ENCODE results near the gene ELOVL7. TPM values are rescaled to one million over a fixed set of nuclear protein-coding genes. Genes with fewer than 3 reads are reported as not detected.

The ELOVL7 gene
- total and polyA plus RNA-seq, 10 donors: 0.43 to 8.1 (median 2.1) TPM

- H3K27me3 ChIP-seq (replicated peaks in 1 of 7): no peaks in the 10 kb centered on the region
- no peaks in the 10 kb centered on the region for H3K36me3 ChIP-seq
- TF ChIP-seq POLR2AphosphoS5 (IDR thresholded peaks at IDR 0.05) (no peak), POLR2A (IDR thresholded peaks at IDR 0.05) (no peak), CTCF (IDR thresholded peaks at IDR 0.05 in 8 of 11, conservative IDR thresholded peaks at IDR 0.05 in 3 of 11) (no peak)
- no peaks in the 10 kb centered on the region for H3K4me1 ChIP-seq
- no peaks in the 10 kb centered on the region for H3K9me3 ChIP-seq
- no peak for DNase-seq
- intact Hi-C loops (cut with DNase I; ENCODE audit: low total_unique reads): no loop called here
- 74 to 91% (median 81%) methylated on average over 6 of the region's 6 CpGs for WGBS, 5 donors
- no peak overlapping the region for H3K4me3 ChIP-seq
- no peak overlapping the region for H3K27ac ChIP-seq
Observed at GRCh38 chr5:60765019-60765709, 78.9 kb downstream of the ELOVL7 start.

GRCh38 chr5:60763061-60763460 lies 81.0 kb downstream of the ELOVL7 start:
- Histone ChIP-seq H3K36me3 (no peaks in the 10 kb centered on the region), H3K4me1 (no peaks in the 10 kb centered on the region), H3K9me3 (no peaks in the 10 kb centered on the region), H3K4me3 (no peak overlapping the region), H3K27ac (no peak overlapping the region), H3K27me3 (replicated peaks in 1 of 7) (no peaks in the 10 kb centered on the region)
- TF ChIP-seq POLR2AphosphoS5 (IDR thresholded peaks at IDR 0.05) (no peak), POLR2A (IDR thresholded peaks at IDR 0.05) (no peak), CTCF (IDR thresholded peaks at IDR 0.05 in 8 of 11, conservative IDR thresholded peaks at IDR 0.05 in 3 of 11) (no peak)
- WGBS, 5 donors: 75 to 82% (median 80%) methylated on average over 3 of the region's 3 CpGs
- intact Hi-C loops (cut with DNase I; ENCODE audit: low total_unique reads): no loop called here
- DNase-seq: no peak

- H3K9me3 ChIP-seq: no peaks in the 10 kb centered on the region
- no peak overlapping the region for H3K4me3 ChIP-seq
- intact Hi-C loops (cut with DNase I; ENCODE audit: low total_unique reads): no loop called here
- no peaks in the 10 kb centered on the region for H3K27me3 ChIP-seq (replicated peaks in 1 of 7)
- no peak for TF ChIP-seq POLR2A (IDR thresholded peaks at IDR 0.05)
- TF ChIP-seq POLR2AphosphoS5 (IDR thresholded peaks at IDR 0.05): no peak
- TF ChIP-seq CTCF (IDR thresholded peaks at IDR 0.05 in 8 of 11, conservative IDR thresholded peaks at IDR 0.05 in 3 of 11): no peak
- DNase-seq: no peak
- no peaks in the 10 kb centered on the region for H3K4me1 ChIP-seq
- H3K36me3 ChIP-seq: no peaks in the 10 kb centered on the region
- 89 to 95% (median 90%) methylated on average over 5 of the region's 5 CpGs for WGBS, 5 donors
- no peak overlapping the region for H3K27ac ChIP-seq
Observed at GRCh38 chr5:60754495-60754894, 89.6 kb downstream of the ELOVL7 start.

GRCh38 chr5:60744682-60745081 lies 99.4 kb downstream of the ELOVL7 start:
- TF ChIP-seq CTCF (IDR thresholded peaks at IDR 0.05 in 8 of 11, conservative IDR thresholded peaks at IDR 0.05 in 3 of 11) (no peak), POLR2A (IDR thresholded peaks at IDR 0.05) (no peak), POLR2AphosphoS5 (IDR thresholded peaks at IDR 0.05) (no peak)
- intact Hi-C loops (cut with DNase I; ENCODE audit: low total_unique reads): no loop called here
- Histone ChIP-seq H3K4me3 (no peak overlapping the region), H3K27ac (no peak overlapping the region), H3K27me3 (replicated peaks in 1 of 7) (no peaks in the 10 kb centered on the region), H3K4me1 (no peaks in the 10 kb centered on the region), H3K9me3 (peaks cover 0 to 21% (median 21%) of the 10 kb centered on the region in 8 donors), H3K36me3 (no peaks in the 10 kb centered on the region)
- 91 to 97% (median 94%) methylated on average over 6 of the region's 6 CpGs for WGBS, 5 donors
- DNase-seq: no peak
